Activated T-cell treated with anti-CD3 and anti-CD28 coated beads, Interleukin-2, amount 50 U/mL, for 72 hours (primary cell): ENCODE results near the gene PPP6R3. TPM values are rescaled to one million over a fixed set of nuclear protein-coding genes. Genes with fewer than 3 reads are reported as not detected.

Experiments
- ATAC-seq, 2 donors: fragments of 150-1000 bp; cut with Tn5 transposase; replicated peaks in 1 of 2; 2 replicates each; pipeline ENCODE4 v1.10.0; 2021; ENCODE audit warnings: moderate library complexity in 2 of 2, mild to moderate bottlenecking in 1 of 2
- DNase-seq, 2 donors: peaks; one replicate each; pipeline ENCODE4 v3.0.0; 2021 to 2022; ENCODE audit warnings: mixed read lengths in 1 of 2
- H3K27ac Mint-ChIP-seq: one replicate; pipeline ENCODE4 v1.8.0; 2022; ENCODE audit warnings: mild to moderate bottlenecking, moderate library complexity, mixed read lengths
- H3K27me3 Mint-ChIP-seq: one replicate; pipeline ENCODE4 v1.8.0; 2022; ENCODE audit warnings: low read depth, mixed read lengths
- H3K36me3 Mint-ChIP-seq, 2 donors: one replicate each; pipeline ENCODE4 v1.8.0; 2022; ENCODE audit warnings: mixed read lengths in 2 of 2, mild to moderate bottlenecking in 1 of 2; ENCODE audit not compliant: insufficient read depth in 2 of 2
- H3K4me1 Mint-ChIP-seq: one replicate; pipeline ENCODE4 v1.8.0; 2022; ENCODE audit warnings: low read depth, mixed read lengths
- H3K4me3 Mint-ChIP-seq, 2 donors: one replicate each; pipeline ENCODE4 v1.8.0; 2022; ENCODE audit warnings: mild to moderate bottlenecking in 2 of 2, mixed read lengths in 2 of 2, moderate library complexity in 2 of 2
- H3K9me3 Mint-ChIP-seq, 2 donors: one replicate each; pipeline ENCODE4 v1.8.0; 2022; ENCODE audit warnings: mixed read lengths in 2 of 2
- total RNA-seq, 2 donors: library from RNA; stranded (reverse); gene quantifications; one replicate each; pipeline ENCODE4 v1.2.3, GENCODE V29; 2022

PPP6R3 gene
- total RNA-seq, 2 donors from 2014 or later = 111 to 128 TPM

DNA sequence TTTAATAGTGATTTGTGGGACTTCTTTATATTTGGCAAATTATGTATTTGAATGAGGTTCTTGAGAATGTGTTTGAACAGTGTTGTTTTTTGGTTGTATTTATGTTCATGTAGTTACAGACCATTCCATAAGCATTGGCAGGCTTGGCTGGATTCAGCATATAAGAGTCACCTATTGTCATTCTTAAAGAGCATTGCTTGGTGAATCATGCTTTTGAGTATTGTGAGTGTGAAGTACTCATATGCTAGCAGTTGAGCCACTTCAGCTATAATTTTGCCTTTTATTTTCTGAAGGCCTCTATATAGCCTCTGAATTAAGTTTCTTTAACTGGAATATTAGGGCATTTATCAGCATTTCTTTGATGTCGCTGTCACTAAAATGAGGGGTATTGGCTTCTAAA, 113.8 kb downstream of the PPP6R3 start:
- DNase-seq = no peak
- Mint-ChIP-seq H3K27me3 (no peaks in the 10 kb centered on the region), H3K4me1 (peaks cover 18% of the 10 kb centered on the region), H3K36me3 (peaks cover 5 to 24% of the 10 kb centered on the region in 2 donors), H3K9me3 (no peaks in the 10 kb centered on the region), H3K27ac (peak overlapping the region; percentile 92), H3K4me3 (peak overlapping the region in 1 of 2 donors; percentile 1)
- peak in 1 of 2 donors; percentile 51 for ATAC-seq

GRCh38 chr11:68575025-68575665, 114.6 kb downstream of the PPP6R3 start:
- no peaks in the 10 kb centered on the region for H3K27me3 Mint-ChIP-seq
- H3K4me1 Mint-ChIP-seq = peaks cover 16% of the 10 kb centered on the region
- ATAC-seq (peak; percentile 41 to 72), DNase-seq (peak in 1 of 2 donors; percentile 9)
- no peaks in the 10 kb centered on the region for H3K9me3 Mint-ChIP-seq
- H3K36me3 Mint-ChIP-seq = peaks cover 7 to 27% of the 10 kb centered on the region in 2 donors
- H3K27ac Mint-ChIP-seq = peak overlapping the region; percentile 92
- peak overlapping the region in 1 of 2 donors; percentile 1 for H3K4me3 Mint-ChIP-seq

- H3K9me3 Mint-ChIP-seq = no peaks in the 10 kb centered on the region
- ATAC-seq (no peak), DNase-seq (no peak)
- H3K36me3 Mint-ChIP-seq = peaks cover 8 to 16% of the 10 kb centered on the region in 2 donors
- no peak overlapping the region for H3K4me3 Mint-ChIP-seq
- peaks cover 19% of the 10 kb centered on the region for H3K4me1 Mint-ChIP-seq
- no peak overlapping the region for H3K27ac Mint-ChIP-seq
- no peaks in the 10 kb centered on the region for H3K27me3 Mint-ChIP-seq
These were observed 118.9 kb downstream of the PPP6R3 start for GRCh38 chr11:68579455-68579854.

DNA sequence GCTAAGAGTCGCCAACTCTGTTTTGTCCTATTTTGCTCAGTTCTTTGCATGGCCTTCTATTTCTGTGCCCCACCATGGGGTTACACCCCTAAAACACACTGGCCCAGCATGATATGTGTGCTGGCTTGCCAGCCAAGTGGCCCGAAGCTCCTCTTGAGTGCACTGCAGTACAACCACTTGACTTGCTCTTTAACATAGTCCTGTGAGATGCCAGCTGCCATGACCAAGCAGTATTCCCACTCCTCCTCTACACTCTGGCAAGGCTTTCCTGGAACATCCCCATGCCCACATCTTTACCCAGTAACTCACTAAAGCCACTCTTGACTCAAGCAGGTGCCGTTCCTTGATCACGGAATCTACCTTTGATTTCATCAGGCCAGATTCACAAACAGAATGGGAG, 120.9 kb downstream of the PPP6R3 start:
- peaks cover 8 to 14% of the 10 kb centered on the region in 2 donors for H3K36me3 Mint-ChIP-seq
- no peak overlapping the region for H3K4me3 Mint-ChIP-seq
- H3K27me3 Mint-ChIP-seq = no peaks in the 10 kb centered on the region
- H3K4me1 Mint-ChIP-seq = peaks cover 27% of the 10 kb centered on the region
- H3K27ac Mint-ChIP-seq = no peak overlapping the region
- no peaks in the 10 kb centered on the region for H3K9me3 Mint-ChIP-seq
- ATAC-seq (no peak), DNase-seq (no peak)

DNA sequence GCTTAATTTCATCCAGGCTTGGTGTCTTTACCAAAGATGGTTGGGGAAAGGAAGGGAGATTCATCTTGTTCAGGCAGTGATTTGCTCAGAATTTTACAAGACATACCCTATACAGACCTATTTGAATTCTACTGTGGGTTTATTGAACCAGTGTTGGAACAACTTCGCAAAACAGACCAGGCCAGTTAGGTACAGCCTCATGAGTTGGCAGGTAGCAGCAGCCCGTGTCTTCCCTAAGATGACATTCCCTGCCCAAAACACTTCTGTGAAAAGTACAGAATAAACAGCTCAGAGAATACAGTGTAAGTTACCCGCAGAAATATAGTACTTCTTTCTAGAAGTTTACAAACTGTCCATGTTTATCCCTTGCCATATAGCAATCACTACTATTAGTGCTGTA, 121.3 kb downstream of the PPP6R3 start:
- Mint-ChIP-seq H3K4me3 (no peak overlapping the region), H3K27me3 (no peaks in the 10 kb centered on the region), H3K27ac (peak overlapping the region; percentile 87), H3K4me1 (peaks cover 27% of the 10 kb centered on the region), H3K36me3 (peaks cover 8 to 11% of the 10 kb centered on the region in 2 donors), H3K9me3 (no peaks in the 10 kb centered on the region)
- DNase-seq = no peak
- no peak for ATAC-seq

GRCh38 chr11:68582416-68583040, 122.0 kb downstream of the PPP6R3 start:
- Mint-ChIP-seq H3K27me3 (no peaks in the 10 kb centered on the region), H3K9me3 (no peaks in the 10 kb centered on the region), H3K36me3 (peaks cover 10 to 16% of the 10 kb centered on the region in 2 donors), H3K4me3 (no peak overlapping the region), H3K4me1 (peaks cover 27% of the 10 kb centered on the region), H3K27ac (peak overlapping the region; percentile 87)
- DNase-seq (no peak), ATAC-seq (no peak)

DNA sequence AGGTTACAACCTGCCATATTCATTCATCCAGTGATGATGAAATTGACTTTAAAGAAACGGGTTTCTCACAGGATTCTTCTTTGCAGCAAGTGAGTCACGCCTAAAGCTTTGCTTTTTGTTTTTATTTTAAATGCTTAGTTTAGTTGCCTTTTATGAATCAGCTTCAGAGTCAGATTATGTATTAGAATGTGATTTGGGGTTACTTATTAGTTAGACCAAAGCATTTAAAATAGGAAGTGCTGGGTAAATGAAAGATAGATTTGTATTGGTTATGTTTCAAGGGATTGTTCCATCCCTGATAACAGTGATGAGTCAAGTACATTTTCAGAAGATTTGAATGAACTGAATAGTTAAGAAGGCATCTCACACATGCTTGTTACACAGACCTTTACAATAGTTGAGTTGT, 122.5 kb downstream of the PPP6R3 start:
- H3K27ac Mint-ChIP-seq = peak overlapping the region; percentile 87
- no peak overlapping the region for H3K4me3 Mint-ChIP-seq
- no peaks in the 10 kb centered on the region for H3K27me3 Mint-ChIP-seq
- peaks cover 27% of the 10 kb centered on the region for H3K4me1 Mint-ChIP-seq
- no peaks in the 10 kb centered on the region for H3K9me3 Mint-ChIP-seq
- H3K36me3 Mint-ChIP-seq = peaks cover 12 to 19% of the 10 kb centered on the region in 2 donors
- DNase-seq = no peak
- no peak for ATAC-seq

- Mint-ChIP-seq H3K27me3 (no peaks in the 10 kb centered on the region), H3K27ac (peak overlapping the region; percentile 48), H3K4me3 (no peak overlapping the region), H3K9me3 (no peaks in the 10 kb centered on the region), H3K4me1 (peaks cover 27% of the 10 kb centered on the region), H3K36me3 (peaks cover 10 to 19% of the 10 kb centered on the region in 2 donors)
- peak; percentile 51 to 61 for ATAC-seq
- DNase-seq = peak; percentile 56 to 62
These were observed 123.5 kb downstream of the PPP6R3 start for GRCh38 chr11:68584097-68584496.

GRCh38 chr11:68584991-68585524, 124.5 kb downstream of the PPP6R3 start:
- H3K27ac Mint-ChIP-seq = no peak overlapping the region
- H3K4me3 Mint-ChIP-seq = no peak overlapping the region
- peaks cover 22% of the 10 kb centered on the region for H3K4me1 Mint-ChIP-seq
- ATAC-seq (peak; percentile 29 to 47), DNase-seq (no peak)
- H3K27me3 Mint-ChIP-seq = no peaks in the 10 kb centered on the region
- no peaks in the 10 kb centered on the region for H3K9me3 Mint-ChIP-seq
- H3K36me3 Mint-ChIP-seq = peaks cover 8 to 12% of the 10 kb centered on the region in 2 donors

DNA sequence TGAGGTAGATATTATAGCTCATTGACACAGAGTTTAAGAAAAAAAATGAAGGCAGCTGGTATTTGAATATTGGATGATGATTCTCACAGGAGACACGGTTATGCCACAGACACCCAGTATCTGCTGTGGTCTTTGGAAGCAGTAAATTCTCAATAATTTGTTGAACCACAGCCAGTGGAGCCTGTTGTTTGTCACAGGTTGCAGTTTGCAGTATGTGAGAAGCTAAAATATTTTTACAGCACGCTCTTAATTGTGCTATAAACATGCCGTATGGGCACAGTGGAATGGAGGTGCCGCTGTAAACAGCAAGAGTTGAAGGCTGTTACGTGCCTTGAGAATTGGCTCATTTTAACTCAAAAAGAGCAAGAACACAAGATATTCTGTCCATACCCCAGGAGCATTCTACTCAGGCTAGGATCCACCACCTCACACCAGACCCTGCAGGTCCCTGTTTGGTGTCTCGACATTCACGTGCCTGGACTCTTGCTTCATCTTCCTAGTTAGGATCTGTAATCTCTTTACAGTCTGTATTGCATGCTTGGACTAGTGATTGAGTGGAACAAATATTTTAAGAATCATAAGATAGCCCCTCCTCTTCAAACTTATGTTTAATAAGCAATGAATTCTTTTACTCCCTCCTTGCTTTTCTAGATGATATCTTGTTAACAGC, 129.1 kb downstream of the PPP6R3 start:
- H3K4me3 Mint-ChIP-seq = no peak overlapping the region
- no peaks in the 10 kb centered on the region for H3K27me3 Mint-ChIP-seq
- DNase-seq = no peak
- H3K36me3 Mint-ChIP-seq = peaks cover 15 to 32% of the 10 kb centered on the region in 2 donors
- no peak for ATAC-seq
- H3K9me3 Mint-ChIP-seq = no peaks in the 10 kb centered on the region
- H3K4me1 Mint-ChIP-seq = peaks cover 6% of the 10 kb centered on the region
- no peak overlapping the region for H3K27ac Mint-ChIP-seq

- no peak for ATAC-seq
- no peaks in the 10 kb centered on the region for H3K4me1 Mint-ChIP-seq
These were observed 131.2 kb downstream of the PPP6R3 start for GRCh38 chr11:68591719-68592118.

GRCh38 chr11:68593441-68593840, 132.9 kb downstream of the PPP6R3 start:
- Mint-ChIP-seq H3K4me3 (no peak overlapping the region), H3K36me3 (peaks cover 12 to 44% of the 10 kb centered on the region in 2 donors), H3K4me1 (peaks cover 6% of the 10 kb centered on the region), H3K27ac (peak overlapping the region; percentile 61), H3K27me3 (no peaks in the 10 kb centered on the region), H3K9me3 (no peaks in the 10 kb centered on the region)
- DNase-seq (no peak), ATAC-seq (no peak)

More at GRCh38 chr11:68591719-68592118, 131.2 kb downstream of the PPP6R3 start:
- DNase-seq = no peak
- Mint-ChIP-seq H3K4me3 (no peak overlapping the region), H3K36me3 (peaks cover 13 to 37% of the 10 kb centered on the region in 2 donors), H3K9me3 (no peaks in the 10 kb centered on the region), H3K27ac (peak overlapping the region; percentile 33), H3K27me3 (no peaks in the 10 kb centered on the region)

DNA sequence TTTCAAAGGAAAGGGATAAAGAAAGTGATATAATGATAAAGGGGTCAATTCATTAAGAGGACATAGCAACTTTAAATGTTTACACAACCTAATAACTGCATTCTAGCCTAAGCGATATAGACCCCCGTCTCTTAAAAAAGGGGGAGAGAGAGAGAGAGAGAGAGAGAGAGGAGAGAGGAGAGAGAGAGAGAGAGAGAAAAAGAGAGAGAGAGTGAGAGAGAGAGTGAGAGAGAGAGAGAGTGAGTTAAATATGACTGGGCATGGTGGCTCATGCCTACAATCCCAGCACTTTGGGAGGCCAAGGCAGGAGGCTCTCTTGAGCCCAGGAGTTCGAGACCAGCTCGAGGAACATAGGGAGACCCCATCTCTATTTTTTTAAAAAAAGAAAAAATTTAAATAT, 133.6 kb downstream of the PPP6R3 start:
- H3K9me3 Mint-ChIP-seq = no peaks in the 10 kb centered on the region

More for the DNA sequence above, 133.6 kb downstream of the PPP6R3 start:
- DNase-seq (no peak), ATAC-seq (no peak)
- Mint-ChIP-seq H3K36me3 (peaks cover 14 to 48% of the 10 kb centered on the region in 2 donors), H3K27ac (peak overlapping the region; percentile 61), H3K4me3 (no peak overlapping the region), H3K27me3 (no peaks in the 10 kb centered on the region), H3K4me1 (peaks cover 11% of the 10 kb centered on the region)
